NCI-H187 (cell line): ENCODE measurements around the gene RYR2.

Source experiments
- DNase-seq, 2 experiments: peaks; one replicate each; lab custom pipeline; 2025; lab: John Stamatoyannopoulos, UW

Gene RYR2

GRCh38 chr1:237041795-237042525 lies at the start of gene RYR2:
Gene RYR2, plus strand, starts transcription at chr1:237042184. Its CDS starts 338 bp downstream, at chr1:237042522.
- DNase-seq = no peak

DNA sequence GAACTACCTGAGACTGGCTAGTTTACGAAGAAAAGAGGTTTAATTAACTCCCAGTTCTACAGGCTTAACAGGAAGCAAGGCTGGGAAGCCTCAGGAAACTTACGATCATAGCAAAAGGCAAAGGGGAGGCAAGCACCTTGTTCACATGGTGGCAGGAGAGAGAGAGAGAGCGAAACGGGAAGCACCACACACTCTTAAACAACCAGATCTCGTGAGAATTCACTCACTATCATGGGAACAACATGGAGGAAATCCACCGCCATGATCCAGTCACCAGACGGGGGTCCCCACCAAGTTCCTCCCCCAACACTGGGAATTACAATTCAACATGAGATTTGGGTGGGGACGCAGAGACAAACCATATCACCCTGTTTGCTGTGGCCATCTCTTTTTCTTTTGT lies 49.5 kb upstream of the RYR2 start:
- DNase-seq = no peak

DNA sequence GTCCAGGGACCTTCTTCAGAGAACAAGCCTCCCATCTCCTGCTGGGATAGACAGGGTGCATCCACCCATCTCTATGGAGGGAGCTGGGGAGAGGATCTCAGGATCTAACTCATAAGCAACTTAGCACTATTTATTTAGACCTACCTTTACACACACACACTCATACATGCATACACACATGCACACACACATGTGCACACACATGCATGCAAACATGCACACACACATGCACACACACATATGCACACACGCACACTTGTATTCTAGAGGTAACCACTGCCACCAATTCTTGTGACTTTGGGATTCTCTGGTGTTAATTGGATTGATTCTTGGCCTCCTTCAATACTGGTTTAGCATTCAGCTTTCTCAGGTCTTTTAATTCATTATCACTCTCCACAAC lies 47.5 kb upstream of the RYR2 start:
- DNase-seq = no peak

GRCh38 chr1:236997361-236997760 lies 44.6 kb upstream of the RYR2 start:
- no peak for DNase-seq

DNA sequence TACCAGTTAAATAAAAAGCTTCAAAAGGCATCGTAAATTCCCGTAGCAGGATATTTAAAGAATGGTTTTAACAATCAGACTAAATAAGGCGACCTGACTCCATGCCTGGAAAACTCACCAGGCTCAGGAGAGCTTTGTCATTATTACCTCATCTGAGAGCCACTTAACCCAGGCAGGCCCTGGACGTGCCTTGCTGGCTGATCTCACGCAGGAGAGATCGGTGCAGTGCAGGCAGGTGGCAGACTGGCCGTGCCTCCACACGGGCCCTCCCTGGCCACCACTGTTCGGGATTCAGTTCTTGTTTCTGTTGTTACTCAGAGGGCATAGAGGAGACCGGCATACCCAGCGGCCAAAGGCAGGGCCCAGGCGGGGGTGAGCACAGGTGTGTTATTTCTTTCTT lies 44.1 kb upstream of the RYR2 start:
- no peak for DNase-seq

- no peak for DNase-seq
Measured at GRCh38 chr1:236998546-236998945, 43.4 kb upstream of the RYR2 start.

GRCh38 chr1:237000191-237000590 lies 41.8 kb upstream of the RYR2 start:
- no peak for DNase-seq

DNA sequence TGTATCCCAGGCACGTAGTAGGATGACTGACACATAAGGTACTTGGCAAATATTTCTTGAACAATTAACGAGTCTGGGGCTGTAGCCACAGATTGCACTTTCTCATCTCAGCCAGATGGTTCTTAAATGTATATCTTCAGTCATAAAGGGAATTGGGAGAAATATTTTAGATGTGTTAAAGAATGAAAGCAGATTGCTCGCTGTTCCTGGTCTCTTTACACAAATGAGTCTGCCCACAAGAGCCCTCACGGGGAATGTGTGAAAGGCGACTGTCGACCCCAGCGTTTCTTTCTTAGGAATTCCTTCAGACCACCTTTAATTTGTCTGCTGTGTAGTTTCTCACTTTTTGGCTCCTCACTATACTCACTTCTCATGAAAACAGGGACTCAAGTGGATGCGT lies 38.5 kb upstream of the RYR2 start:
- DNase-seq = no peak

DNA sequence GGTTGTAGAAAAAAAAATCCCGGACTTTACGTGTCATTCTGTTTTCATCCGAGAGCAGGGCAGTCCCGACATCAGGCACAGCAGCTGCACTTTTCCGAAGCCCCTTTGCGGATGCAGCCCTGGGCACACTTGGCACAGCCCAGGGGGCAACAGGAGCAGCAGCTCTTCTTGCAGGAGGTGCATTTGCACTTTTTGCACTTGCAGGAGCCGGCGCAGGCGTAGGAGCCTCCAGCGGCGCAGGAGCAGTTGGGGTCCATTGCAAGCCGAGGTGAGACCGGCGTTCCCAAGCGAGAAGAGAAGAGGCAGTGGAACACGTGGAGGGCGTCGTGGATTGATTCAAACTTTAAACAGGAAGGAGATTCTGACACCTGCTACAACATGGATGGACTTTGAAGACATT lies 37.9 kb upstream of the RYR2 start, which contains the start of gene MT1HL1:
MT1HL1 (minus strand) TSS at position 326 of the 400 bp plus-strand sequence; CDS start at position 257, 69 bp downstream.
- no peak for DNase-seq

DNA sequence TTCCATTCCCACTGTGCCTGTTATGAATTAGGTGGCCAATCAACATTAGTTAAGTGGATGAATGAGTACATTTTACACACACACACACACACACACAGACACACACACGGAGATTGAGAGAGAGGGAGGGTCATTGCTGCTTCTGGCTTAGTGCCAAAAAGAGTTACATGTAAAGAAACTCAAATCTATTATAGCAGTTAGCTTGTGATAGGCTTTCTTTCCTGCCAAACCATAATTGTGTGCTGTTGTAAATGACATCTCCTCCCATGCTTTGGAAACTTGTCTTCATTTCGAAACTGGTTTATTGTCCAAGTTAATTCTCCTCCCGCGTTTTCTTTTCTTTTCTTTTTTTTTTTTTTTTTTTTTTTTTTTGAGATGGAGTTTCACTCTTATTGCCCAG lies 36.3 kb upstream of the RYR2 start:
- DNase-seq = no peak

- DNase-seq = no peak
Measured at GRCh38 chr1:237007147-237007881, 34.7 kb upstream of the RYR2 start.

DNA sequence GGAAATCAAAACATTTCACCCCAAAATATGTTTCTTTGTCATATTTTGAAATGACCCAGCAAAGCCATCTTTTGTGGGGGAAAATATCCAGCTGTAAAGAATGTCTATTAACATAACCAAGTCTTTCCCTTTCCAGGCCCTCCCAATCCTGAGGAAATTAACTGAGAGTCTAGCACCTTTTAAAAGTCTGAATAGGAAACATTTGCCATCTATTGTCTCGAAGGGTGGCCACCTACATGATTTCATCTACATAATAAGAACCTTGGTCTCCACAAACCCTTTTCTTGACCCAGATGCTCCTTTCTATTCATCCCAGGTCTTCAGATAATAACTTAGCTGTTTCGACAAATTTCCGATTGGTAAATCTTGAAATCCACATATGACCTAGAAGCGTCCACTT lies 32.4 kb upstream of the RYR2 start:
- no peak for DNase-seq

DNA sequence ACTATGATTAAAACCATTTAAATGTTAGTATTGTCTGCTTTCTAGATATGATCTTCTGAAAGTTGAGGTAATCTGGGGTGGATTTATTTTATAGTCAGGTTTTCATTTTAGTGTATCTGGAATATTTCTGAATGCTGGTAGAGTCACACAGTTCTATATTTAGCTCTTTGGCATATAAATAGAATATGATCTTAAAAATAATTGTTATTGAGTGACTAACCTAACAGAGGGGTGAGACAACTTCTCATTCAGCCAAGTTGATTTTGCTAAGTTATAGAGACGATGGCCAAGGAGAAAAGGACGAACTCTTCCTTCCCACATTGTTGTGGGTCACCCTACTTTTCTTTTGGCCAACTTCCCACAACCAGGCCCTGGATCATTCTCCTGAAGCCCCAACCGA lies 30.6 kb upstream of the RYR2 start:
- no peak for DNase-seq

GRCh38 chr1:237012361-237012760 lies 29.6 kb upstream of the RYR2 start:
- DNase-seq = no peak

DNA sequence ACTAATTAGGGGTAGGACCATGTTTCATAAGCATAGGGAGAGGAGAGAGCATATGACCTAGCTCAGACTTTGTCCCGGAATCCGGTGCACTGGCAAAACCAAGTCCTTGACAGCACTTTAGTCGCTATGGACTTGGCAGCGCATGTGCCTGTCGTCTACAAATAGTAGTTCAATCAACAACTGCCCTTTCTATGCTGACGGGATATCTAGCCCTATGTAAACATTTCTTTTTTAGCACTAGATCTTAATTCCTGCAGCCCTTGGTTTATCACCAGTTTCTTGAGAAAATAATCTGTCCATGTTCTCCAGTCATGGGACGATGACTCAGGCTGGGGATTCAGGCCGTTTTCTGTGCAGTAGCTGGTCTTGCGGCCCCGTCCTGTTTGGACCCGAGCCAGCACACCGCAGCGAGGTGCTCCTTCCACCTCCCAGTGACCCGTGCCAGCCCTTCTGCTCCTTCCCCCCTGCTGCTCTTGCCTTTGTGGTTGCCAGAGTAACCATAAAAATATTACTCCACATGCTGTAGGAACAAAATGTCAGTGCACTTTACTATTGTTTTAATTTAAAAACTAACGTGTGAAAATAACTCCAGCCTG lies 29.1 kb upstream of the RYR2 start:
- no peak for DNase-seq

- no peak for DNase-seq
Measured at GRCh38 chr1:237013608-237014007, 28.4 kb upstream of the RYR2 start.

- no peak for DNase-seq
Measured at GRCh38 chr1:237016626-237017025, 25.4 kb upstream of the RYR2 start.

DNA sequence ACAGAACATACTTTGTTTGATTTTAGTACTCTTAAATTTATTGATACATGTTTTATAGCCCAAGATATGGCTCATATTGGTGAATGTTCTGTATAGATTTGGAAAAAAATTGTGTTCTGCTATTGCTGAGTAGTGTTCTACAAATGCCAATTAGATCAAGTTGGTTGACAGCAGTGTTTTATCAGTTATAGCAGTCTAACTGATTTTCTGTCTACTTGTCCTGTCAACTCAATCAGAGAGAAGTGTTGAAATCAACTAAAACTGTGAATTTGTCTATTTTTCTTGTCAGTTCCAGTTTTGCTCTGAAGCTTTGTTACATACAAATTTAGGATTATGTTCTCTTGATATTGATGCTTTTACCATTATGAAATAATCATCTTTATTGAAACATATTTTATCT lies 23.1 kb upstream of the RYR2 start:
- DNase-seq = no peak

DNA sequence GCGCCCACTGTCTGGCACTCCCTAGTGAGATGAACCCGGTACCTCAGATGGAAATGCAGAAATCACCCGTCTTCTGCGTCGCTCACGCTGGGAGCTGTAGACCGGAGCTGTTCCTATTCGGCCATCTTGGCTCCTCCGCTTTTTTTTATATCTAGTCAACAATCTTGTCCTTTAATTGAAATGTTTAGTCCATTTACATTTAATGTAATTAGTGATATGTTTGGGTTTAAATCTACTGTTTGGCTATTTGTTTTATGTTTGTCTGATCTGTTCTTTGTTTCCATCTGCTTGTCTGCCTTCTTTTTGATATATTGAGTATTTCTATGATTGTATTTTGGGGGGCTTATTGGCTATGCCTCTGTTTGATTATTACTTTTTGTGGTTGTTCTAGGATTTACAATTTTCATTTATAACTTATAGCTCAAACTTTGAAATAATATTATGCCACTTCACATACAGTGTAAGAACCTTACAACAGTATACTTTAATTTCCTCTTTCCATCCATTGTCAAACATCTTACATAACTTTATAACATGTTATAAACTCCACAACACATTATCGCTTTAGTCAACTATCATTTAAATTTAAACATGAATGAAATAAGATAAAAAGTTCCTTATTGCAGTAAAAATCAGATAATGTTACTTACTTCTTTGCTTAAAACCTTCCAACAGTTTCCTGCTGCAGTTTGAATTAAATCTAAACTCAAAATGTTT lies 16.5 kb upstream of the RYR2 start:
- DNase-seq = no peak

DNA sequence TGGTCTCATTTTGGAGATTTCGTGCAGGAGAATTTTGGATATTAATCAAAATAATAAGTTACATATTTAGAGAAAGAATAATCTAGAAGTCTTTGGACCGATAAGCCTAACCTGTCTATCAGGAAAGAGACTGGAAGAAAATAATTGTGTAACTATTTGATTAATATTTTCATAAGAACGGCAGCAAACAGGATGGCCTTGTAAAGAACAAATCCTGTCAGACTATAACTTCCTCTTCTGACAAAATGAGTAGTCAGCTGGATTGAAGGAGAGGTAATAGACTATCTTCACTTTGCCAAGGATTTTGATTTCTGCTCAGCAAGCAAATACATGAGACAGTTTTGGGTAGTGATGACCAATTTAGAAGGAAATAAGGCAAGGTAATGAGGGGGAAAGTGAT lies 12.7 kb upstream of the RYR2 start:
- no peak for DNase-seq

DNA sequence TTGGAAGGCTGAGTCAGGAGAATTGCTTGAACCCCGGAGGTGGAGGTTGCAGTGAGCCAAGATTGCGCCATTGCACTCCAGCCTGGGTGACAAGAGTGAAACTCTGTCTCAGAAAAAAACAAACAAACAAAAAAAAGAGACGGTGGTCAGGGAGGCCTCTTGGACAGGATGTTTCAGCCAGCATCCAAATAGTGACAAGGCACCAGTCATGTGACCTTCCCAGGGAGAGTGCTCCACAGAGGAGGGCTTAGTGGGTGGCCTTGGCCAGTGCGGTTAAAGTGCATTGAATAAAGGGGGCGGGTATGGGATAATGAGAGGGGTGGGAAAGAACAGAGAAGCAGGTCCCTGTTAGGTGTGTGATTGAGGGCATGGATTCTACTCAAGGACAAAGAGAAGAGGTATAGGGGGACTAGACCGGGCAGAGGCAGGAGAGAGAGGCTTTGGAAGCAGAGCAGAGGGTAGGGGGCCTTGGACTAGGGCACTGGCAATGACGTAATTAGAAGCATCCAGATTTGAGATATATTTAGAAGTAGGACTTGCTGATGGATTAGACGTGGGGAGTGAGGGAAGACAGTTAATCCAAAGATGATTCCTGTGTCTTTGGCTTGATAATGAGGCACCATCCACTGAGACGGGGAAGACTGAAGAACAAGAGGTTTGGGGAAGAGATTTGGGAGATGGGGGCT lies 12.0 kb upstream of the RYR2 start:
- no peak for DNase-seq

- no peak for DNase-seq
Measured at GRCh38 chr1:237031480-237031879, 10.5 kb upstream of the RYR2 start.
